WTC11 (cell line): ENCODE results near the gene EXOSC7. TPM values are rescaled to one million over a fixed set of nuclear protein-coding genes. Genes with fewer than 3 reads are reported as not detected.

Experiments
- ATAC-seq: fragments of 200-7000 bp; cut with Tn5 transposase; 2 replicates; pipeline ENCODE4 v1.10.0; 2021; ENCODE audit warnings: mild to moderate bottlenecking, moderate library complexity
- CTCF ChIA-PET: fragments of 300-600 bp; sonication (Branson Sonifier 250); formaldehyde crosslinking; loops from one replicate; lab custom pipeline; 2021; ENCODE audit warnings: antibody characterized with exemption; lab: Charles Lee
- POLR2A ChIA-PET: fragments of 350-600 bp; sonication (Branson Sonifier 250); formaldehyde crosslinking; loops from one replicate; lab custom pipeline; 2021; ENCODE audit warnings: antibody characterized with exemption; lab: Charles Lee
- DNase-seq: peaks from one replicate; pipeline ENCODE4 v3.0.0; 2021; ENCODE audit warnings: low spot score
- H3K27ac Mint-ChIP-seq: 2 replicates; pipeline ENCODE4 v1.8.0; 2021; ENCODE audit warnings: mixed read lengths
- H3K27me3 Mint-ChIP-seq: 2 replicates; pipeline ENCODE4 v1.8.0; 2021; ENCODE audit warnings: low read depth, mild to moderate bottlenecking, moderate library complexity, mixed read lengths
- H3K36me3 Mint-ChIP-seq: 2 replicates; pipeline ENCODE4 v1.8.0; 2021; ENCODE audit warnings: mixed read lengths
- H3K4me1 Mint-ChIP-seq: 2 replicates; pipeline ENCODE4 v1.8.0; 2022; ENCODE audit warnings: mixed read lengths
- H3K4me3 Mint-ChIP-seq: 2 replicates; pipeline ENCODE4 v1.8.0; 2021; ENCODE audit warnings: mild to moderate bottlenecking, moderate library complexity, mixed read lengths
- H3K9me3 Mint-ChIP-seq: 2 replicates; pipeline ENCODE4 v1.8.0; 2021; ENCODE audit warnings: mixed read lengths
- ATF6 ChIP-seq: sonication (generic); formaldehyde crosslinking; IDR thresholded peaks from 2 replicates; pipeline ENCODE4 v1.8.1; 2023; ENCODE audit warnings: mild to moderate bottlenecking, missing genetic modification reagents
- CREB1 ChIP-seq: sonication (generic); formaldehyde crosslinking; IDR thresholded peaks from 2 replicates; pipeline ENCODE4 v1.8.0; 2023; ENCODE audit warnings: mild to moderate bottlenecking, missing genetic modification reagents
- CTCF ChIP-seq: fragments of 200-600 bp; IDR thresholded peaks from 2 replicates; pipeline ENCODE4 v1.8.0; 2022; ENCODE audit warnings: antibody characterized with exemption
- E2F1 ChIP-seq: sonication (generic); formaldehyde crosslinking; IDR thresholded peaks from 2 replicates; pipeline ENCODE4 v1.8.0; 2022; ENCODE audit warnings: mild to moderate bottlenecking, missing genetic modification reagents
- E2F5 ChIP-seq: sonication (generic); formaldehyde crosslinking; IDR thresholded peaks from 2 replicates; pipeline ENCODE4 v1.8.1; 2022; ENCODE audit warnings: mild to moderate bottlenecking, moderate library complexity, missing genetic modification reagents
- HMGA2 ChIP-seq: fragments of 250-450 bp; sonication (Bioruptor Pico); IDR thresholded peaks from 2 replicates; pipeline ENCODE4 v1.4.0; 2021; ENCODE audit warnings: mild to moderate bottlenecking, moderate library complexity
- MXD4 ChIP-seq: fragments of 250-450 bp; sonication (Bioruptor Pico); IDR thresholded peaks from 2 replicates; pipeline ENCODE4 v1.8.0; 2021; ENCODE audit warnings: mild to moderate bottlenecking, moderate library complexity, borderline replicate concordance
- MYBL2 ChIP-seq: sonication (generic); formaldehyde crosslinking; IDR thresholded peaks from 2 replicates; pipeline ENCODE4 v1.8.1; 2023; ENCODE audit warnings: mild to moderate bottlenecking, moderate library complexity, missing genetic modification reagents
- NFATC4 ChIP-seq: fragments of 250-450 bp; sonication (Bioruptor Pico); IDR thresholded peaks from 2 replicates; pipeline ENCODE4 v1.9.0; 2021; ENCODE audit warnings: mild to moderate bottlenecking
- NFE2L1 ChIP-seq: sonication (generic); formaldehyde crosslinking; IDR thresholded peaks from 2 replicates; pipeline ENCODE4 v1.8.1; 2023; ENCODE audit warnings: missing genetic modification reagents
- RELA ChIP-seq: sonication (generic); formaldehyde crosslinking; IDR thresholded peaks from 2 replicates; pipeline ENCODE4 v1.8.1; 2022; ENCODE audit warnings: missing genetic modification reagents, mild to moderate bottlenecking, borderline replicate concordance
- RORB ChIP-seq: fragments of 250-450 bp; sonication (Bioruptor Pico); IDR thresholded peaks from 2 replicates; pipeline ENCODE4 v1.9.0; 2021; ENCODE audit warnings: mild to moderate bottlenecking
- SMAD3 ChIP-seq: sonication (generic); formaldehyde crosslinking; IDR thresholded peaks from 2 replicates; pipeline ENCODE4 v1.8.0; 2022; ENCODE audit warnings: missing genetic modification reagents, mild to moderate bottlenecking, borderline replicate concordance
- TCF7 ChIP-seq: sonication (generic); formaldehyde crosslinking; IDR thresholded peaks from 2 replicates; pipeline ENCODE4 v1.8.0; 2022; ENCODE audit warnings: mild to moderate bottlenecking, low read depth, missing genetic modification reagents, moderate library complexity
- TEAD4 ChIP-seq: sonication (generic); formaldehyde crosslinking; IDR thresholded peaks from 2 replicates; pipeline ENCODE4 v1.8.0; 2022; ENCODE audit warnings: mild to moderate bottlenecking, missing genetic modification reagents
- TP53 ChIP-seq: sonication (generic); formaldehyde crosslinking; IDR thresholded peaks from 2 replicates; pipeline ENCODE4 v1.8.1; 2023; ENCODE audit warnings: mild to moderate bottlenecking, missing genetic modification reagents
- ZBTB43 ChIP-seq: sonication (generic); formaldehyde crosslinking; IDR thresholded peaks from 2 replicates; pipeline ENCODE4 v1.8.1; 2023; ENCODE audit warnings: mild to moderate bottlenecking, missing genetic modification reagents
- ZNF219 ChIP-seq: sonication (generic); formaldehyde crosslinking; IDR thresholded peaks from 2 replicates; pipeline ENCODE4 v1.8.0; 2023; ENCODE audit warnings: missing genetic modification reagents, mild to moderate bottlenecking, borderline replicate concordance
- ZNF512 ChIP-seq: sonication (generic); formaldehyde crosslinking; IDR thresholded peaks from 2 replicates; pipeline ENCODE4 v1.8.1; 2022; ENCODE audit warnings: missing genetic modification reagents, borderline replicate concordance
- ZNF532 ChIP-seq: fragments of 250-450 bp; sonication (Bioruptor Pico); IDR thresholded peaks from 2 replicates; pipeline ENCODE4 v1.9.0; 2021; ENCODE audit warnings: mild to moderate bottlenecking, borderline replicate concordance
- ZNF671 ChIP-seq: fragments of 250-450 bp; sonication (Bioruptor Pico); IDR thresholded peaks from 2 replicates; pipeline ENCODE4 v1.8.0; 2021; ENCODE audit warnings: mild to moderate bottlenecking
- total RNA-seq: library from RNA; stranded (reverse); gene quantifications from 3 replicates; pipeline ENCODE4 v1.2.3, GENCODE V29; 2021

The EXOSC7 gene
- total RNA-seq, 1 experiment from 2014 or later, result 85.7 TPM

GRCh38 chr3:45002139-45002660 lies 26.2 kb downstream of the EXOSC7 start:
- DNase-seq, result no peak
- CTCF ChIA-PET, result interaction anchor here (2.4 kb wide), 1 partner anchor 10 kb away, joined by 8 read pairs; no protein-coding TSS in a partner anchor
- H3K4me3 Mint-ChIP-seq, result no peak overlapping the region
- H3K9me3 Mint-ChIP-seq, result peaks cover 26% of the 10 kb centered on the region
- H3K27ac Mint-ChIP-seq, result no peak overlapping the region
- ATAC-seq, result no peak
- H3K4me1 Mint-ChIP-seq, result no peaks in the 10 kb centered on the region
- TF ChIP-seq ZNF671 (CRISPR knock-in tag) (no peak), RELA (CRISPR knock-in tag) (no peak), ATF6 (CRISPR knock-in tag) (no peak), TP53 (CRISPR knock-in tag) (no peak), TEAD4 (CRISPR knock-in tag) (no peak), RORB (CRISPR knock-in tag) (no peak), CTCF (no peak), E2F1 (CRISPR knock-in tag) (no peak), MYBL2 (CRISPR knock-in tag) (no peak), CREB1 (no peak), NFE2L1 (CRISPR knock-in tag) (no peak)
- POLR2A ChIA-PET, result no interaction called here
- H3K36me3 Mint-ChIP-seq, result peaks cover 81% of the 10 kb centered on the region
- no peaks in the 10 kb centered on the region for H3K27me3 Mint-ChIP-seq

- Mint-ChIP-seq H3K4me3 (no peak overlapping the region), H3K36me3 (peaks cover 81% of the 10 kb centered on the region), H3K27ac (no peak overlapping the region), H3K9me3 (peaks cover 26% of the 10 kb centered on the region), H3K4me1 (no peaks in the 10 kb centered on the region), H3K27me3 (no peaks in the 10 kb centered on the region)
- POLR2A ChIA-PET, result no interaction called here
- no peak for ATAC-seq
- CTCF ChIA-PET, result interaction anchor here (2.4 kb wide), 1 partner anchor 10 kb away, joined by 8 read pairs; no protein-coding TSS in a partner anchor
- no peak for DNase-seq
- TF ChIP-seq ZNF532 (CRISPR knock-in tag) (no peak), NFATC4 (CRISPR knock-in tag) (no peak), ZNF219 (no peak), TEAD4 (CRISPR knock-in tag) (no peak), MXD4 (no peak), NFE2L1 (CRISPR knock-in tag) (no peak), TCF7 (CRISPR knock-in tag) (no peak), ZNF512 (CRISPR knock-in tag) (no peak), ZBTB43 (CRISPR knock-in tag) (no peak), E2F5 (CRISPR knock-in tag) (no peak), SMAD3 (CRISPR knock-in tag) (no peak), HMGA2 (CRISPR knock-in tag) (no peak)
Observed at GRCh38 chr3:45002720-45003119, 26.7 kb downstream of the EXOSC7 start.
